ENCODE measurements around the gene ARID3A.

DNA sequence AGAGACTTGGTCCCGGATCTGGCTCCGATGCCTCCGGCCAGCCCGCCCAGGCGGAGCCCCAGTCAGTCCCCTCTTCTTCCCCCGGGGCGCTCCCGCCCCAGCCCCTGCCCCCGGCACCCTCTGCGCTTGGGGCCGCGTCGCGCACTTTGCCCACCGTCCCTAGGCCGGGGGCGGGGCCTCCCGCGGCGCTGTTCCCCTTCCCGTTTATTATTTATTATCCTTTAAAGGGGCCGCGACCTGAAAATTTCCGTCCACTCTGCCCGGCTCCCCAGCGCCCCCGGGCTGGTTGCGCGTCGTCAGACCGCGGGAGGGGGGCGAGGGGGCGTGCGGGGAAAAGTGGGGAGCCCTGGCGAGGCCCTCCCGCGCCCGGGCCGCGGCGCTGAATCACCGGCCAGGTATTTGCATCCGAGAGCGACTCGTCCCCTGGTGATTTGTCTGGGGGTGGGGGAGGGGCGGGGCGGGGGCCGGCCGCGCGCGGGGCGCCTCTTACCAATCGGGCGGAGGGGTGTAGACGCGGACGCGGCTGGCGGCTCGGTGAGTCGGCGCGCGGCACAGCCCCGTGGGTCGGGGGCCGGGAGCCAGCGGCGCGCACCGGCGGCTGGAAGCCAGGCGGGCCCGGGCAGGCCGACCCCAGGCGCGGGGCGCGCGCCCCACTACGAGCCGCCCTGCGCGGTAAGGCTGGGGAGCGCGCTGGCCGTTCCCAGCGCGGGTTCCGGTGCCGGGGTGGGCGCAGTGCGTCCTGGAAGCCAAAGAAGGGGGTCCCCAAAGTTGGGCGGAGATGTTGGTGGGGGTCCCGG lies at the start of gene ARID3A:
- peak in 1 of 2 donors; percentile 35 for TF ChIP-seq POLR2A (IDR thresholded peaks at IDR 0.05)
- TF ChIP-seq, protein P1, sequence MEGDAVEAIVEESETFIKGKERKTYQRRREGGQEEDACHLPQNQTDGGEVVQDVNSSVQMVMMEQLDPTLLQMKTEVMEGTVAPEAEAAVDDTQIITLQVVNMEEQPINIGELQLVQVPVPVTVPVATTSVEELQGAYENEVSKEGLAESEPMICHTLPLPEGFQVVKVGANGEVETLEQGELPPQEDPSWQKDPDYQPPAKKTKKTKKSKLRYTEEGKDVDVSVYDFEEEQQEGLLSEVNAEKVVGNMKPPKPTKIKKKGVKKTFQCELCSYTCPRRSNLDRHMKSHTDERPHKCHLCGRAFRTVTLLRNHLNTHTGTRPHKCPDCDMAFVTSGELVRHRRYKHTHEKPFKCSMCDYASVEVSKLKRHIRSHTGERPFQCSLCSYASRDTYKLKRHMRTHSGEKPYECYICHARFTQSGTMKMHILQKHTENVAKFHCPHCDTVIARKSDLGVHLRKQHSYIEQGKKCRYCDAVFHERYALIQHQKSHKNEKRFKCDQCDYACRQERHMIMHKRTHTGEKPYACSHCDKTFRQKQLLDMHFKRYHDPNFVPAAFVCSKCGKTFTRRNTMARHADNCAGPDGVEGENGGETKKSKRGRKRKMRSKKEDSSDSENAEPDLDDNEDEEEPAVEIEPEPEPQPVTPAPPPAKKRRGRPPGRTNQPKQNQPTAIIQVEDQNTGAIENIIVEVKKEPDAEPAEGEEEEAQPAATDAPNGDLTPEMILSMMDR (IDR thresholded peaks at IDR 0.05): no peak

All from Peyer's patch (tissue), 4 donors.